ENCODE measurements around the gene DENND1B. TPM values are rescaled to one million over a fixed set of nuclear protein-coding genes. Genes with fewer than 3 reads are reported as not detected.

DENND1B gene
- total and polyA plus RNA-seq, 2 of the 8 experiments (the other 6 are each of a cell fraction or from before 2014, with no cell fraction given), result 0.74 to 3.3 TPM

GRCh38 chr1:197672347-197672746 is 102.9 kb downstream of the DENND1B start:
- no peak overlapping the region for H2BK15ac ChIP-seq (ENCODE audit: low read length)
- ChIA-PET POLR2A (ENCODE audit: partially characterized antibody) (no interaction called here), CTCF (ENCODE audit: partially characterized antibody) (interaction anchor here (1.7 kb wide), 1 partner anchor 58 kb away, joined by 4 read pairs; no protein-coding TSS in a partner anchor)
- H2BK5ac ChIP-seq (ENCODE audit: low read depth, low read length), result no peak overlapping the region
- no peak overlapping the region for H4K91ac ChIP-seq (replicated peaks; ENCODE audit: insufficient read length, low read length)
- no peaks in the 10 kb centered on the region for H3K36me3 ChIP-seq (ENCODE audit: control insufficient read depth in 2 of 4, insufficient read depth in 4 of 4, low read length in 3 of 4)
- FAIRE-seq, result no peak
- H3K27ac ChIP-seq (ENCODE audit: low read depth, low read length), result no peak overlapping the region
- H3K14ac ChIP-seq (ENCODE audit: insufficient read length), result no peak overlapping the region
- H2BK20ac ChIP-seq (ENCODE audit: low read length), result no peak overlapping the region
- no peak overlapping the region for H3K4me3 ChIP-seq (ENCODE audit: extremely low read depth in 1 of 4, insufficient read depth in 2 of 4, low read depth in 3 of 4, low read length in 4 of 4)
- H3K23ac ChIP-seq (ENCODE audit: insufficient read length), result no peak overlapping the region
- no peak overlapping the region for H4K8ac ChIP-seq (ENCODE audit: extremely low read depth, insufficient read depth, low read length)
- no peak overlapping the region for H3K9ac ChIP-seq (replicated peaks in 1 of 4; ENCODE audit: extremely low read depth in 1 of 4, low read depth in 3 of 4, low read length in 3 of 4)
- no peaks in the 10 kb centered on the region for H3K79me2 ChIP-seq (ENCODE audit: control insufficient read depth in 1 of 2, insufficient read depth in 2 of 2, low read length in 2 of 2)
- H3K27me3 ChIP-seq (replicated peaks in 1 of 4; ENCODE audit: control insufficient read depth in 3 of 4, extremely low read depth in 1 of 4, insufficient read depth in 3 of 4, low read length in 3 of 4), result no peaks in the 10 kb centered on the region
- H4K5ac ChIP-seq (ENCODE audit: insufficient read length, low read depth, low read length), result no peak overlapping the region
- no peaks in the 10 kb centered on the region for H3K9me3 ChIP-seq (ENCODE audit: insufficient read depth in 2 of 2, low read depth in 1 of 2, low read length in 1 of 2)
- no peak overlapping the region for H2BK12ac ChIP-seq (ENCODE audit: low read depth, low read length)
- H3K79me1 ChIP-seq (ENCODE audit: low read depth, low read length), result no peaks in the 10 kb centered on the region
- TF ChIP-seq SP1 (IDR thresholded peaks at IDR 0.05; ENCODE audit: low read depth, low read length) (no peak), RNF2 (IDR thresholded peaks at IDR 0.05; ENCODE audit: borderline replicate concordance, low read depth, low read length, missing control alignments, poor library complexity, severe bottlenecking) (no peak), CREB1 (IDR thresholded peaks at IDR 0.05) (no peak), PHF8 (conservative IDR thresholded peaks at IDR 0.05; ENCODE audit: low read depth, low read length) (no peak), TAF1 (IDR thresholded peaks at IDR 0.05; ENCODE audit: low read depth, low read length) (no peak), HDAC6 (IDR thresholded peaks at IDR 0.05; ENCODE audit: low read depth, low read length) (no peak), EGR1 (IDR thresholded peaks at IDR 0.05; ENCODE audit: borderline replicate concordance, low read depth, low read length) (no peak), SIRT6 (IDR thresholded peaks at IDR 0.05; ENCODE audit: low read length) (no peak), BACH1 (IDR thresholded peaks at IDR 0.05; ENCODE audit: low read length) (no peak), CHD1 (IDR thresholded peaks at IDR 0.05; ENCODE audit: low read depth, low read length) (no peak), BCL11A (IDR thresholded peaks at IDR 0.05; ENCODE audit: low read depth in 2 of 2, low read length in 2 of 2) (no peak), ASH2L (IDR thresholded peaks at IDR 0.05; ENCODE audit: low read length) (no peak), JUN (IDR thresholded peaks at IDR 0.05; ENCODE audit: low read depth, low read length) (no peak), RAD21 (IDR thresholded peaks at IDR 0.05 in 1 of 2, conservative IDR thresholded peaks at IDR 0.05 in 1 of 2; ENCODE audit: low read depth in 2 of 2, low read length in 2 of 2) (no peak)
- no peak overlapping the region for H3K4me2 ChIP-seq (ENCODE audit: insufficient read depth in 1 of 2, low read depth in 2 of 2, low read length in 2 of 2)
- no peak overlapping the region for H3K56ac ChIP-seq (replicated peaks; ENCODE audit: insufficient read length, low read depth, low read length)
- no peaks in the 10 kb centered on the region for H4K20me1 ChIP-seq (replicated peaks in 1 of 2; ENCODE audit: control insufficient read depth in 1 of 2, insufficient read depth in 2 of 2, low read length in 2 of 2)
- no peak overlapping the region for H2AK5ac ChIP-seq (ENCODE audit: low read depth, low read length)
- H3K18ac ChIP-seq (ENCODE audit: extremely low read depth, low read length), result no peak overlapping the region
- H2AFZ ChIP-seq (ENCODE audit: low read length), result no peak overlapping the region
- H3K23me2 ChIP-seq (ENCODE audit: low read depth, low read length), result peaks cover 2% of the 10 kb centered on the region; the same call in 1 of the 2 replicates
- 100% methylated on average over 1 of the region's 1 CpG; no CpG with 5 or more reads in 1 of the 2 experiments for WGBS, 2 experiments (ENCODE audit: extremely low coverage in 1 of 2, insufficient coverage in 1 of 2, insufficient read length in 1 of 2, insufficient replicate concordance in 2 of 2, low coverage in 1 of 2, low lambda C conversion rate in 2 of 2, missing lambda C conversion rate in 1 of 2)
- H2BK120ac ChIP-seq (replicated peaks; ENCODE audit: low read depth, low read length), result no peak overlapping the region
- no peak overlapping the region for H3K4ac ChIP-seq (replicated peaks; ENCODE audit: insufficient read length, low read depth, low read length)
- no peak for DNase-seq (ENCODE audit: low read depth in 1 of 2, low spot score in 2 of 2)
- H3K4me1 ChIP-seq (replicated peaks in 1 of 4; ENCODE audit: control insufficient read depth in 3 of 4, insufficient read depth in 4 of 4, low read length in 3 of 4), result peaks cover 0 to 3% (median 2%) of the 10 kb centered on the region in 4 experiments; a peak in 2 of 7 replicates

All from H1 (cell line).